ENCODE data around the gene SIRPB2. TPM values are rescaled to one million over a fixed set of nuclear protein-coding genes. Genes with fewer than 3 reads are reported as not detected.
A peak's percentile ranks its signal among the peaks of the same experiment; 100 is the strongest.

Gene SIRPB2
- total and polyA plus RNA-seq, 4 donors = 0.99 to 4.4 (median 2.2) TPM

GRCh38 chr20:1538655-1539054 is 47.4 kb upstream of the SIRPB2 start:
- Histone ChIP-seq H3K9ac (ENCODE audit: low read depth in 1 of 2, low read length in 2 of 2) (no peak overlapping the region), H3K4me1 (ENCODE audit: control insufficient read depth in 4 of 4, insufficient read depth in 4 of 4, low read length in 3 of 4) (no peaks in the 10 kb centered on the region), H3K36me3 (ENCODE audit: control insufficient read depth in 4 of 4, insufficient read depth in 3 of 4, low read depth in 1 of 4, low read length in 3 of 4) (no peaks in the 10 kb centered on the region), H3K4me3 (ENCODE audit: low read depth in 1 of 3, low read length in 3 of 3) (no peak overlapping the region), H3K27ac (ENCODE audit: low read depth in 1 of 2, low read length in 2 of 2) (no peak overlapping the region), H3K27me3 (ENCODE audit: control insufficient read depth in 4 of 4, insufficient read depth in 4 of 4, low read length in 3 of 4) (no peaks in the 10 kb centered on the region), H3K9me3 (ENCODE audit: control insufficient read depth in 4 of 4, low read length in 3 of 4) (no peaks in the 10 kb centered on the region)
- TF ChIP-seq YY1 (IDR thresholded peaks at IDR 0.05) = no peak
- DNase-seq (ENCODE audit: low spot score) = no peak

GRCh38 chr20:1537731-1538058 is 46.5 kb upstream of the SIRPB2 start:
- H3K36me3 ChIP-seq (ENCODE audit: control insufficient read depth in 4 of 4, insufficient read depth in 3 of 4, low read depth in 1 of 4, low read length in 3 of 4) = no peaks in the 10 kb centered on the region
- peak overlapping the region; percentile 40 to 66 for H3K27ac ChIP-seq (ENCODE audit: low read depth in 1 of 2, low read length in 2 of 2)
- H3K9ac ChIP-seq (ENCODE audit: low read depth in 1 of 2, low read length in 2 of 2) = no peak overlapping the region
- H3K4me1 ChIP-seq (ENCODE audit: control insufficient read depth in 4 of 4, insufficient read depth in 4 of 4, low read length in 3 of 4) = no peaks in the 10 kb centered on the region
- no peak for TF ChIP-seq HNF4A (conservative IDR thresholded peaks at IDR 0.05)
- no peak for TF ChIP-seq GABPA (IDR thresholded peaks at IDR 0.05 in 1 of 2, conservative IDR thresholded peaks at IDR 0.05 in 1 of 2)
- TF ChIP-seq ZBTB33 (IDR thresholded peaks at IDR 0.05) = no peak
- no peak for TF ChIP-seq FOXA2 (IDR thresholded peaks at IDR 0.05)
- no peak for TF ChIP-seq NR2F2 (IDR thresholded peaks at IDR 0.05)
- TF ChIP-seq, protein P1, sequence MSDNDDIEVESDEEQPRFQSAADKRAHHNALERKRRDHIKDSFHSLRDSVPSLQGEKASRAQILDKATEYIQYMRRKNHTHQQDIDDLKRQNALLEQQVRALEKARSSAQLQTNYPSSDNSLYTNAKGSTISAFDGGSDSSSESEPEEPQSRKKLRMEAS (IDR thresholded peaks at IDR 0.05) = no peak
- no peak for TF ChIP-seq SP1 (IDR thresholded peaks at IDR 0.05)
- TF ChIP-seq ATF3 (IDR thresholded peaks at IDR 0.05) = no peak
- TF ChIP-seq RXRA (IDR thresholded peaks at IDR 0.05) = no peak
- no peak for TF ChIP-seq RAD21 (IDR thresholded peaks at IDR 0.05)
- TF ChIP-seq TAF1 (conservative IDR thresholded peaks at IDR 0.05) = no peak
- no peak for TF ChIP-seq FOXA1 (IDR thresholded peaks at IDR 0.05)
- TF ChIP-seq YY1 (IDR thresholded peaks at IDR 0.05) = no peak
- TF ChIP-seq, protein P2, sequence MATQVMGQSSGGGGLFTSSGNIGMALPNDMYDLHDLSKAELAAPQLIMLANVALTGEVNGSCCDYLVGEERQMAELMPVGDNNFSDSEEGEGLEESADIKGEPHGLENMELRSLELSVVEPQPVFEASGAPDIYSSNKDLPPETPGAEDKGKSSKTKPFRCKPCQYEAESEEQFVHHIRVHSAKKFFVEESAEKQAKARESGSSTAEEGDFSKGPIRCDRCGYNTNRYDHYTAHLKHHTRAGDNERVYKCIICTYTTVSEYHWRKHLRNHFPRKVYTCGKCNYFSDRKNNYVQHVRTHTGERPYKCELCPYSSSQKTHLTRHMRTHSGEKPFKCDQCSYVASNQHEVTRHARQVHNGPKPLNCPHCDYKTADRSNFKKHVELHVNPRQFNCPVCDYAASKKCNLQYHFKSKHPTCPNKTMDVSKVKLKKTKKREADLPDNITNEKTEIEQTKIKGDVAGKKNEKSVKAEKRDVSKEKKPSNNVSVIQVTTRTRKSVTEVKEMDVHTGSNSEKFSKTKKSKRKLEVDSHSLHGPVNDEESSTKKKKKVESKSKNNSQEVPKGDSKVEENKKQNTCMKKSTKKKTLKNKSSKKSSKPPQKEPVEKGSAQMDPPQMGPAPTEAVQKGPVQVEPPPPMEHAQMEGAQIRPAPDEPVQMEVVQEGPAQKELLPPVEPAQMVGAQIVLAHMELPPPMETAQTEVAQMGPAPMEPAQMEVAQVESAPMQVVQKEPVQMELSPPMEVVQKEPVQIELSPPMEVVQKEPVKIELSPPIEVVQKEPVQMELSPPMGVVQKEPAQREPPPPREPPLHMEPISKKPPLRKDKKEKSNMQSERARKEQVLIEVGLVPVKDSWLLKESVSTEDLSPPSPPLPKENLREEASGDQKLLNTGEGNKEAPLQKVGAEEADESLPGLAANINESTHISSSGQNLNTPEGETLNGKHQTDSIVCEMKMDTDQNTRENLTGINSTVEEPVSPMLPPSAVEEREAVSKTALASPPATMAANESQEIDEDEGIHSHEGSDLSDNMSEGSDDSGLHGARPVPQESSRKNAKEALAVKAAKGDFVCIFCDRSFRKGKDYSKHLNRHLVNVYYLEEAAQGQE (IDR thresholded peaks at IDR 0.05) = no peak
- no peak for TF ChIP-seq HNF4G (IDR thresholded peaks at IDR 0.05)
- TF ChIP-seq JUND (IDR thresholded peaks at IDR 0.05) = no peak
- no peak for TF ChIP-seq CTCF (IDR thresholded peaks at IDR 0.05; ENCODE audit: low read depth, low read length, missing input control)
- TF ChIP-seq EGR1 (IDR thresholded peaks at IDR 0.05; ENCODE audit: low read depth in 2 of 2) = no peak
- no peaks in the 10 kb centered on the region for H3K27me3 ChIP-seq (ENCODE audit: control insufficient read depth in 4 of 4, insufficient read depth in 4 of 4, low read length in 3 of 4)
- no peak for DNase-seq (ENCODE audit: low spot score)
- WGBS = 49% methylated on average over 4 of the region's 4 CpGs
- H3K4me3 ChIP-seq (ENCODE audit: low read depth in 1 of 3, low read length in 3 of 3) = no peak overlapping the region
- no peaks in the 10 kb centered on the region for H3K9me3 ChIP-seq (ENCODE audit: control insufficient read depth in 4 of 4, low read length in 3 of 4)
